Memory B cell (primary cell): ENCODE data around the gene MLLT6.

Source experiments
- ATAC-seq: fragments of 150-1000 bp; cut with Tn5 transposase; 2 replicates; pipeline ENCODE4 v1.10.0; 2021; ENCODE audit warnings: low read depth, mild to moderate bottlenecking, moderate library complexity
- DNase-seq, 2 donors: peaks; one replicate each; pipeline ENCODE4 v3.0.0; 2022; ENCODE audit warnings: low spot score in 2 of 2
- H3K27ac Mint-ChIP-seq: one replicate; pipeline ENCODE4 v1.8.0; 2022; ENCODE audit warnings: mild to moderate bottlenecking, moderate library complexity, mixed read lengths
- H3K27me3 Mint-ChIP-seq: one replicate; pipeline ENCODE4 v1.8.0; 2022; ENCODE audit warnings: mixed read lengths
- H3K36me3 Mint-ChIP-seq: one replicate; pipeline ENCODE4 v1.8.0; 2022; ENCODE audit warnings: mild to moderate bottlenecking, mixed read lengths
- H3K4me1 Mint-ChIP-seq: one replicate; pipeline ENCODE4 v1.8.0; 2022; ENCODE audit warnings: mixed read lengths
- H3K4me3 Mint-ChIP-seq: one replicate; pipeline ENCODE4 v1.8.0; 2022; ENCODE audit warnings: mild to moderate bottlenecking, moderate library complexity, mixed read lengths
- H3K9me3 Mint-ChIP-seq: one replicate; pipeline ENCODE4 v1.8.0; 2022; ENCODE audit warnings: mixed read lengths

MLLT6 gene

DNA sequence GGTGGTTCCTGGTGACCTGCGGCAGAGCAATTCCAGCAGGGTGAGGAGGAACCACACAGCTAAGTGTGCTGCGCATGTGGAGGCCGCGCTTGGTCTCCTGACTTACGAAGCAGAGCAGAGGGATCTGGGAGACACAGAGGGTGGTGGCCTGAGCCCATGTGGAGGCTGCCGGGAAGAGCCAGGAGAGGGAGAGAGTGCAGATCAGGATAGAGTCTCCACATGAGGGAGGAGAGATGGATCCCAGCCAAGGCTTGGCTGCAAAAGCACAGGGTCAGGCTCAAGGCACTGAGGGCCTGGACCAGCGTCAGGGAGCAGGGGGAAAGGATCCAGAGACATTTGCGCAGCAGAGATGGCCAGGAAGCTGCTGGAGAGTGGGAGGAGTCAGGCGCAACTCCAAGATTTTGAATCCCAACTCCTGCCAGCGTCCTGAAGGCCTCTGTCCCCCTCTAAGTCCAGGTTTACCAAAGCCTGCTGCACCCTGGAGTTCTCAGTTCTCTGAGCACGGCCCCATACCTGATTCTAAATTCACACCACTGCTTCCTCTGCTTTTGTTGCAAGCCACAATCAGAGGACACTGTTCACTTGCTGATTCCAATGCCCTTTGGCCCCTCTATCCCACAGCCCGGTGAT lies 11.3 kb upstream of the MLLT6 start:
- ATAC-seq (no peak), DNase-seq (no peak)
- H3K27ac Mint-ChIP-seq: no peak overlapping the region
- H3K27me3 Mint-ChIP-seq: no peaks in the 10 kb centered on the region
- peaks cover 6% of the 10 kb centered on the region for H3K4me1 Mint-ChIP-seq
- H3K4me3 Mint-ChIP-seq: no peak overlapping the region
- H3K36me3 Mint-ChIP-seq: no peaks in the 10 kb centered on the region
- no peaks in the 10 kb centered on the region for H3K9me3 Mint-ChIP-seq

DNA sequence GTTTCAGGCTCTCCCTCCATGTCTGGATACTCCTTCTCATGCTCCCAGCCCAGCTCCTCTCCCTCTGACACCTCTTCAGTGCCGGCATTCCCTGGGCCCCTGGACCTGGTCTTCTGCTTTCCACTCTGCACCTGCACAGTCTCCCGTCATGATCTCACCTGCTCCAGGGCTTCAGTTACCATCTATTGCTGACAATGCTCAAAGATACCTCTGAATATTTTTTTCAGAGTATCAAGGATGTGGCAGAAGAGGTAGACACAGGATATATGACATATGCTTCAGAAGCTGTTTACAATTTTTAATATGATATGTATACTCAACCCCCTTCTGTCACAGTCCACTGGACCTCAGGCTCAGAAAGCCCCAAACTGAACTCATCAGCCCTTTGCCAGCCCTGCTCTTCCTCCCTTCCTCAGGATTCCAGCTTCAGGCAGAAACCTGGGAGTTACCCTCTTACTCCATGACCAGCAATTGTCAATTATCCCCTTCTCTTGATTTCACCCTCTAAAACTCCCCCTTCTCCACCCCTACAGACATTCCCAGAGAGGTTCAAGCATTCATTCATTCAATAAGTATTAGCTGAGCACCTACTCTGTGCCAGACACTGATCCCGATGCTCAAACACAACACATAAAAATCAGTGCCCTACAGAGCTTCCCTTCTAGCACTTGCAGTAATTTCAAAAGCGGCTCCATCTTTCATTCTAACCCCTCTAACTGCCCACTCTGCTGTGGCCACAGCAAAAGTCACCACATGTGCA lies 7.8 kb upstream of the MLLT6 start:
- Mint-ChIP-seq H3K9me3 (no peaks in the 10 kb centered on the region), H3K4me3 (no peak overlapping the region), H3K27ac (peak overlapping the region; percentile 3), H3K27me3 (no peaks in the 10 kb centered on the region), H3K36me3 (no peaks in the 10 kb centered on the region), H3K4me1 (peaks cover 16% of the 10 kb centered on the region)
- ATAC-seq (no peak), DNase-seq (no peak)

DNA sequence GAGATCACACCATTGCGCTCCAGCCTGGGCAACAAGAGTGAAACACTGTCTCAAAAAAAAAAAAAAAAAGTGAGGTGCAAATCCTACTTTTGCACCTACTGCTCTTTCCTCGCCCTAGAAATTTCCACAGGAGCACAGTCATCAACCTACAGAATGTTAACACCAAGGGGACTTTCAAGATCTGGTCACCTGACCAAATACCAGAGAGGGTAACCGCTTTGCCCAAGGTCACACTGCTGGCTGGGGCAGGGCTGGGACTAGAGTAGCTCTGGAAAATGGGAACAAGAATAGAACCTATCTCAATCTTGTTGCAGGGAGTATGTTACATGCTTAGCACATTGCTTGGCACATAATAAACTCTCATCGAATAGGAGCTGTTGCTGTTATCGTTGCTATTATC lies 6.3 kb upstream of the MLLT6 start:
- H3K4me1 Mint-ChIP-seq: peaks cover 18% of the 10 kb centered on the region
- no peaks in the 10 kb centered on the region for H3K27me3 Mint-ChIP-seq
- DNase-seq: no peak
- no peak for ATAC-seq
- H3K4me3 Mint-ChIP-seq: no peak overlapping the region
- H3K9me3 Mint-ChIP-seq: no peaks in the 10 kb centered on the region
- H3K27ac Mint-ChIP-seq: no peak overlapping the region
- no peaks in the 10 kb centered on the region for H3K36me3 Mint-ChIP-seq

DNA sequence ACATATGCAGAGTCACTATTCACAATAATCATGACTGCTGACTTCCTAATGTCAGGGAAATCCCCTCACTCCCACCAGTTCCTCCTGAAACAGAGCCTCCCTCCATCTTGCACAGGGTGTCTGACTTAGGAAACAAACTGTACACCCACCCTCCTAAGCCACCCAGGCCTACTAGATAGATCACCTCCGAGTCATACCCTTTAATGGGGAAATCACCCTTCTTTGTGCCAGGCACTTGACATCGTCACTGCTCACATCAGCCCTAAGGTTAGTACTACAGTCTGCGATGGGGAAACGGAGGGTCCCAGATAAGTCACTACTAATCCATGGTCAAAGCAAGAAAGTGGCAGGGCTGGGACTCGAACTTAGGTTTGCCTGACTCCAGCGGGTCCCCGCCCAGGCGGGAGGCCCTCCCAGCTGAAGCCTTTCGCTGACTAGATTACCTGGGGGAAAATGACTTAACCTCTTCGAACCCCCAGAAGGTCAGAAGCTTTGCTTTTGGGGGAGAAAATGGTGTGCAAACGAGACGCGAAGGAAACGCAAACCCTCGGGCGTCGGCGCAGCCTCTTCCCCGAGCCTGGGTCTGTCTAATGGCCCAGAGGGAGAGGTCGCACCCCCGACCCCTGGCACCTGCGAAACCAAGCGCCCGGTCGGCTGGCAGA lies 3.4 kb upstream of the MLLT6 start:
- H3K9me3 Mint-ChIP-seq: no peaks in the 10 kb centered on the region
- peak; percentile 70 to 72 for DNase-seq

DNA sequence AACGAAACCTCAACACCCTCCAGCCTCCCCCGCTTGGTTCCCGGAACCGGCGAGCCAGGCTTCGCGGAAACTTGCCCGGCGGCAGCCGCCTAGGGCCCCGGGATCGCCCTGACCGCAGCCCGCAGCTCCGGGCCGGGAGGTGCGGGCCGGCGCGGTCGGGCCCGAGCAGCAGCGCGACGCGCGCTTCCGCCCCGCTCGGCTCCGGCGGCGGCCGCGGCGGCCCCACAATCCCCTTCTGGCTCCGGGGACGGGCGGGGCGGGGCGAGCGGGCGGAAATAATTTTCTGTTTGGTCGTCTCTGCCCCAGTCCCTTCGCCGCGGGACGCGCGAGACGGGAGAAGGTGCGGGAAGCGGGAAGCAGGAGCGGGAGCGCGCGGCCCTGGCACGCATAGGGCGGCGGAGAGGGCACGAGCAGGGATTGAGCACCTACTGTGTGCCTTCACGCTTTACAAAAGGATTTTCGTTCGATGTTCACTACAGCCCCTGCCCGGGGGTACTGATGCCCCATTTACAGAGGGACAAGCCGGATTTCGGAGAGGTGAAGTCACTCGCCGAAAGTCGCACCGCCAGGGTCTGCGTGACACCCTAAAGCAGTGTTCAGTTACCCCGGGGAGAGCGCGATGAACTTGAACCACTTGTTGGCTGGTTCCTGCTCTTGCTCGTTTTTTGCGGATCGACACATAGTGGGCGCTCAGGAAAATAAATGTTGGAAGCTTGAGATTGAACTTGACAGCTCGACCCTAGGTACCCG lies 2.7 kb upstream of the MLLT6 start:
- H3K27me3 Mint-ChIP-seq: no peaks in the 10 kb centered on the region

More for the DNA sequence above, 3.4 kb upstream of the MLLT6 start:
- Mint-ChIP-seq H3K36me3 (no peaks in the 10 kb centered on the region), H3K27ac (peak overlapping the region; percentile 97), H3K4me1 (peaks cover 25% of the 10 kb centered on the region), H3K4me3 (peak overlapping the region; percentile 82), H3K27me3 (no peaks in the 10 kb centered on the region)
- peak; percentile 56 for ATAC-seq

DNA sequence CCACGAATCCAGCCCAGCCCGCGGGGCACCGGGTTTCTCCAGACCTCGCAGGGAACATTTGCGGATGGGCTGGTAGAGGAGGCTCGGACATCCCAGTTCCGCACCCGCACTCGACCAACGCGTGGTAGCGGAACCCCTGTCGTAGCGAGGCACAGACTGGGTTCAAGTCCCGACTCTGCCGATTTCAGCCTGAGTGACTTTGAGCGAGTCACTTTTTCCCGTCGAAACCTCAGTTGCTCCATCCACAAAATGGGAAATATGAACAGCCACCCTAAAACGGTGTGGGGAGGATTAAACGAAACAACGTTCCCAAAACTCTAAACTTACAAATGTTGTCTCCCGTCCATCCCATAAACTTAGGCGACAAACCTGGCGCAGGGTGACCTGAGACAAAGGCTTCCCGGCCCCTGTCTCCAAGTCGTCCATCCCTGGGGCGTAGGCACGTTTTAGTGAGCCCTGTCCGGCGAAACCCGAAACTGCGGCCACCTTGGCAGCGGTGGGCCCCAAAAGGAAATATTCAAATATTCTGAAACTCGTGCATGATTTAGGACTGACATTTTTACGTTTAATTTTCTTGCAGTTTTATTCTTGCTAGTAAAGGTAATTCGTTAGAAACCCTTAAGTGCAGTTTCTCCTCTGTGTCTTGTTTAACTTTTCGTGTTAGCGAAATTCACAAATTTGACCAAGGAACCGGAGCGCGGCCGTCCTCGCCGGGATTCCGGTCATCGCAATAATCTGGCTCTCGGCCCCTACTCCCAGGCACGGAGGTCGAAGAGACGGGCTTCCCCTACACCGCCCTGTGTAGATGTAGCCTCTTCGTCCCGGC lies 1.9 kb upstream of the MLLT6 start:
- ATAC-seq (no peak), DNase-seq (no peak)
- H3K4me1 Mint-ChIP-seq: peaks cover 30% of the 10 kb centered on the region
- H3K4me3 Mint-ChIP-seq: peak overlapping the region; percentile 94
- H3K36me3 Mint-ChIP-seq: no peaks in the 10 kb centered on the region
- no peaks in the 10 kb centered on the region for H3K9me3 Mint-ChIP-seq
- peak overlapping the region; percentile 97 for H3K27ac Mint-ChIP-seq
- no peaks in the 10 kb centered on the region for H3K27me3 Mint-ChIP-seq

More for the DNA sequence above, 2.7 kb upstream of the MLLT6 start:
- no peaks in the 10 kb centered on the region for H3K36me3 Mint-ChIP-seq
- ATAC-seq (peak; percentile 33), DNase-seq (peak; percentile 65 to 73)
- H3K9me3 Mint-ChIP-seq: no peaks in the 10 kb centered on the region
- H3K27ac Mint-ChIP-seq: peak overlapping the region; percentile 97
- peak overlapping the region; percentile 94 for H3K4me3 Mint-ChIP-seq
- H3K4me1 Mint-ChIP-seq: peaks cover 27% of the 10 kb centered on the region

DNA sequence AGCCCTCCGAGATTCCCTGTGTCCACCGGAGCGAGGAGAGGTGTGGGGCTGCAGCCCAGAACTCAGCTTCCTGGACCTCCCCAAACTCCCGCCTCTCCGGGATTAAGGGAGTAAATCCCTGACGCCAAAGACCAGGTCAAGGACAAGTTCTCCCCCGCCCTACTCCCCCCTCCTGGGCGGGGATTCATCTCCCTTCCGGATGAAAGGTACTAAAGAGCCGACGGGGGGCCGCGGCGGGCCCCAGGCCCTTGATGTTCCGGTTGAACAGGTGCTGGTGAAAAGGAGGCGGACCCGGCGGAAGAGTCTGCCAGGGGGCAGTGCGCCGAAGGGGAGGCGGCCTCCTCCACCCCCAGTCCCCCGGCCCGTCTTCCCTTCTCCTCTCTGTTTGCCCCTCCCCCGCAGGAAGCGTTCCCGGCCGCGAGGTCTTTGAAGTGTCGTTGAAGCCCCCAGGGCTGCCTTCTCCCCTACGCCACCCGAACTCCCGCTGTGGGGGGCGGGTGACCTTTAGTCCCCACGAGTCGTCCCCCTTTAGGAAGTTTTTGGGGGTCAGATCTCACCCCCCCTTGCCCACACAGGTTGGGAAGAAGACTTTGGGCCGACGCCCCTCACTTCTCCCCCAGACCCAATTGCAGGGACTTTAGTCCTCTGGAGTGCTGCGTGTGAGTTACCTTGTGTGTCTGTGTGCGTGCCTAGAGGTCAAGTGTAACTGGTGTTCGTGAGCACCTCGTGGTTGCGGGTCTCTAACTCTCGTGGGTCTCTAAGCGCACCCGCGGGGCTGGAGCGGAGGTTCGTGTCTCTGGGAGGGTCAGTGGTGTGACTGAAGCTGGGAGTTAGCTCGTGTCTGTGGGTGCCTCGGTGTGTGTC lies 1.1 kb upstream of the MLLT6 start:
- Mint-ChIP-seq H3K4me3 (peak overlapping the region; percentile 94), H3K27me3 (no peaks in the 10 kb centered on the region), H3K9me3 (no peaks in the 10 kb centered on the region), H3K4me1 (peaks cover 34% of the 10 kb centered on the region), H3K27ac (peak overlapping the region; percentile 97), H3K36me3 (peaks cover 2% of the 10 kb centered on the region)
- peak in 1 of 2 donors; percentile 58 for DNase-seq
- ATAC-seq: no peak

DNA sequence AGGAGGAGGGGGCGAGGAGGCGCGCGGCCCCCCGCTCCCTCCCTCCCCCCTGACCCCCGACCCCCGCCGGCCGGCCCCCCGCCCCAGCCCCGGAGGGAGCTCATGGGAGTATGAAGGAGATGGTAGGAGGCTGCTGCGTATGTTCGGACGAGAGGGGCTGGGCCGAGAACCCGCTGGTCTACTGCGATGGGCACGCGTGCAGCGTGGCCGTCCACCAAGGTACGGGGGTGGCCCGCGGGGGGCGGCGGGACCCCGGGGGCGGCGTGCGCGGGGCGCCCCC lies 390 bp downstream of the MLLT6 start:
- Mint-ChIP-seq H3K9me3 (no peaks in the 10 kb centered on the region), H3K4me3 (peak overlapping the region; percentile 94), H3K27me3 (no peaks in the 10 kb centered on the region), H3K27ac (peak overlapping the region; percentile 97), H3K4me1 (peaks cover 40% of the 10 kb centered on the region), H3K36me3 (peaks cover 13% of the 10 kb centered on the region)
- DNase-seq (peak in 1 of 2 donors; percentile 52), ATAC-seq (no peak)

DNA sequence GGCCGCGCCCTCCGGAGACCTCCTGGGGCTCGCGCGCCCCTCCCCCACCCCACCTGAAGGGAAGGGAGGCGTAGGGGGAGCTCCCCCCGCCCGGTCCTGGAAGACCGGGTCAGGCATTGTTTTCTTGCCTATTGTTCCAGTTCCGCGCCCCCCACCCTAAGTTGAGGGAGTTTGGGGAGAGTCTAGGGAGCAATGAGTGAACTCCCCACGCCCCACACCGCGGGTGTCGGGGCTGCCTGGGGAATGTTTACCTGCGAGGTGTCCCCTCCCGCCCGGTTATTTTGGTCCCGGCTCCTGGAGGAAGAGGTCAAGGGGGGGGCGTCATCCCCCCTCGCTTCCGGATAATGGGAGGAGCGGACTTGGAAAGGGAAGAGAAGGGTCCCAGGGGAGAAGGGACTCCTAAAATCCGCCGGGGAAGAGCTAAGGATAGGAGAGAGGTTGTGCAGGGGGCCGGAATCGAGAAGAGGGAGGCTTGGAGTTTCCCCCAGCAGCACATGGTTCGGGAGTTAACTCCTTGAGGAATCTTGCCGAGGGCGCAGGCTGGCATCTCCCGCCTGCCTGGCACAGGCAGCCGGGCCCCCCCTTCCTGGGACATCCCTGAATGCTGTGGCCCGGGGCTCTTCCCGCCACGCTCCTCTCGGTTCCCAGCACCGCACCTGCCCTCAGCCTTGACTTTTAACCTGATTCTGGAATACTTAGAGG lies 881 bp downstream of the MLLT6 start:
- no peak for ATAC-seq
- Mint-ChIP-seq H3K9me3 (no peaks in the 10 kb centered on the region), H3K27me3 (no peaks in the 10 kb centered on the region), H3K36me3 (peaks cover 13% of the 10 kb centered on the region), H3K4me3 (peak overlapping the region; percentile 94), H3K27ac (peak overlapping the region; percentile 97), H3K4me1 (peaks cover 40% of the 10 kb centered on the region)
- no peak for DNase-seq

DNA sequence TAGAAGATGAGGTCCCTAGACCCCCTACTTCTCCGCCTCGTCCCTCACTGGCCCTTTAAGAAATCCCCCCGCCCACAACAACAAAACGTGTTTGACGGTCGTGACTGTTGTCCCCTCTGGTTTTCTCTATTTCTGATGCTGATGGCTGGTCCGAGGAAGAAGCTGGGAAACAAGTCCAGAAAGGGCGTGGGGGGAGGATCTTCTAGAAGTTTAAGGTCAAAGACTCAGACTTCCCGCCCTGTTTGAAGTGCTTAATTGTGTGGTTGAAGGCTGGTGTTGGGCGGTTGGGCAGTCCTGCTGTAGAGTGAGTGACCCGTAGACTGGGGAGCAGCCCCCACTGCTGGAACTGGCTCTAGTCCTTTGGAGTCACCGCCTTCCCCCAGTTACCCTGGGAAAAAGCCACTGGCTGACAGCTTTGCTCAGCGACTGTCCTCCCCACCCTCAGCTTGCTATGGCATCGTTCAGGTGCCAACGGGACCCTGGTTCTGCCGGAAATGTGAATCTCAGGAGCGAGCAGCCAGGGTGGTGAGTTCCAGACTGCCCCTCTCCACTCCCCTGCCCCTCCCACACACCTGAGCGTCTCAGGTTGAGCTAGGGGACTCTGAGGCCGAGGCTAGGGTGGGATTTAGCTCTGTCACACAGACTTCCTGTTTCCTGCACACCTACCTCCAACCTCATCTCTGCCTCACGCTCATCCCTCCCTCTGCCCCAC lies 1.6 kb downstream of the MLLT6 start:
- H3K9me3 Mint-ChIP-seq: no peaks in the 10 kb centered on the region
- H3K27ac Mint-ChIP-seq: peak overlapping the region; percentile 97
- no peaks in the 10 kb centered on the region for H3K27me3 Mint-ChIP-seq
- H3K36me3 Mint-ChIP-seq: peaks cover 13% of the 10 kb centered on the region
- H3K4me1 Mint-ChIP-seq: peaks cover 35% of the 10 kb centered on the region
- DNase-seq (no peak), ATAC-seq (no peak)
- peak overlapping the region; percentile 94 for H3K4me3 Mint-ChIP-seq

DNA sequence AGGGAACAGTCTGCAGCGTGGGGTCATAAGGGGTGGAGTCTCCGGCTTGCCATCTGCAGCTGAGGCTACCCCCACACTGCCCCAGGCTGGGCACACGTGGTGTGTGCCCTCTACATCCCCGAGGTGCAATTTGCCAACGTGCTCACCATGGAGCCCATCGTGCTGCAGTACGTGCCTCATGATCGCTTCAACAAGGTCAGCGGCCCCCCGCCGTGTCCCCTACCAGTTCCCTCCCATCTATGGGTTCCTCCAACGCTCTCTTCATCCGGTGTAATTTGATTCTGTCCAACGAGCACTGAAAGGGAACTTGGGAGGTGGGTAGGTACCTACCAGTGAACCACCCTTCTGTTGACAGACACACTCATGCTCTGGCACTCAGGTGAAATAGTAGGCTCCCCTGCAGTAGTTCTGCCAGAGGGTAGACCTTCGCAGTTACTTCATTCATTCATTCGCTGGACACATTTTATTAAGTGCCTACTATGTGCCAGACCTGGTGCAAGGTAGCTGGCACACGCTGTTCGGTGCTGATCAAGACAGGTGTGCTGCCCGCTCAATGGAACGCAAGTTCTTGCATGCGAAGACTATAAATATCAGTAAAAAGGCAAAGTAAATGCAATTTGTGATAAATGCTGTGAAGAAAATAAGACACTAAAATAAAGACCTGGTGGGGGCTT lies 2.7 kb downstream of the MLLT6 start:
- peak overlapping the region; percentile 45 for H3K4me3 Mint-ChIP-seq
- H3K36me3 Mint-ChIP-seq: peaks cover 13% of the 10 kb centered on the region
- H3K27me3 Mint-ChIP-seq: no peaks in the 10 kb centered on the region
- no peak for DNase-seq
- H3K4me1 Mint-ChIP-seq: peaks cover 32% of the 10 kb centered on the region
- no peak for ATAC-seq
- H3K27ac Mint-ChIP-seq: no peak overlapping the region
- H3K9me3 Mint-ChIP-seq: no peaks in the 10 kb centered on the region
